ENCODE measurements around the gene LONP1. TPM values are rescaled to one million over a fixed set of nuclear protein-coding genes. Genes with fewer than 3 reads are reported as not detected.

Gene LONP1
- total and polyA plus RNA-seq, 2 donors, result 21.7 to 58.9 TPM

DNA sequence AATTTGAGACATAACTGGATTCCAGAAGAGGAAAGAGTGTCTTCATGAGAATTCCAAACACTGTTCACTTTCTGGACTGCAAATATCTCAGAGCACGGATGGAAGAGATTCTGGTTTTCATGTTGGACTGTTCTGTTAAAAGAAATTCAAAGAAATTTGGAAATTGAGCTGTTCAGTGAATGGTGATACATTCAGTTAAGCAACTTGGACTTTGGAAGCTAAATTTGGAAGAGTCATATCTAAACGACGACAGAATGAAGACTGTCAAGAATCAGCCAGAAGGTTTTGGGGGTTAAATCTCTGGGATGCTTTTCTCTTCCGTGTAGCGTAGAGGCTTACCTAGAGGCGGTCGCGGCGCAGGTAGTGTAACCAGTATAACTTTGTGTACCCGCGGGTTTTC lies 71.5 kb downstream of the LONP1 start:
- Histone ChIP-seq H3K36me3 (ENCODE audit: insufficient read depth) (peaks cover 7% of the 10 kb centered on the region), H3K4me1 (ENCODE audit: insufficient read depth) (no peaks in the 10 kb centered on the region), H3K4me3 (ENCODE audit: low read depth, low read length) (no peak overlapping the region), H3K27ac (ENCODE audit: low read depth) (no peak overlapping the region)
- DNase-seq (ENCODE audit: extremely low spot score), result no peak
- WGBS, result 96% methylated on average over 9 of the region's 11 CpGs

DNA sequence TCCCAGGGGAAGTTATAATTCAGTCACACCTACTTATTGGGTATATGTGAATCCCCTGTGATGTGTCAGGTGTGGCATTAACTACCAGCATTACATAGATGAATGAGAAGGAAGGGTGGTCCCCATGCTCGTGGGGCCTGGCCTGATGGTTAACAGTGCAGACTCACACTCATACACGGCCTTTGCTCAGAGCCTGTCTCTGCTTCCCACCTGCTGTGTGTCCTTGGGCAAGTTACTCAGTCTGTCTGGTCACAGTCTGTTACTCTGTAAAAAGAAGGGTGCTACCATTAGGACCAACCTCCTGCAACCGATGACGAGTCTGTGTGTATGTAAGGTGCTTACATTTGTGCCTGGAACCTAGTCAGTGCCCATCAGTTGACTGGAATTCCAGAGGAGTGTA lies 73.2 kb downstream of the LONP1 start:
- Histone ChIP-seq H3K4me3 (ENCODE audit: low read depth, low read length) (no peak overlapping the region), H3K4me1 (ENCODE audit: insufficient read depth) (no peaks in the 10 kb centered on the region), H3K27ac (ENCODE audit: low read depth) (no peak overlapping the region), H3K36me3 (ENCODE audit: insufficient read depth) (peaks cover 7% of the 10 kb centered on the region)
- no peak for DNase-seq (ENCODE audit: extremely low spot score)
- 91% methylated on average over 4 of the region's 4 CpGs for WGBS

DNA sequence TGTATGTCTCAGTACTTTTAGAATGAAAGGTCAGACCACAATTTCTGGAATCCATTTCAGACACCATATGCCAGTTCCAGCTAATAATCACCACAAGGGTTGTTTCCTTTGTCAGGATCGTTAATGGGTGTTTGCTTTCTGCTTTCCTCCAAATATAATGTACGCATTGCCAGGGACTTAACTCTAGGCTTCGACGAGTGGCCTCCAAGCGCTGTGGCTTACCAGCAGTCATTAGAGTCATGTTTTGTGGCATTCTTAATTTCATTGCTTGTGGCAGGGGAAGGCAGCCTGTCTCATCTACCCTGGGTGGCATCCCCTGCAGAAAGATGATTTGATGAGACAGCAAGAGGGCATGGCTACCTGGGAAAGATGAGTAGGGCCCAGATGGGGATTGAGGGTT lies 74.5 kb downstream of the LONP1 start:
- no peak overlapping the region for H3K4me3 ChIP-seq (ENCODE audit: low read depth, low read length)
- H3K27ac ChIP-seq (ENCODE audit: low read depth), result no peak overlapping the region
- no peak for DNase-seq (ENCODE audit: extremely low spot score)
- H3K4me1 ChIP-seq (ENCODE audit: insufficient read depth), result no peaks in the 10 kb centered on the region
- WGBS, result 89% methylated on average over 5 of the region's 5 CpGs
- H3K36me3 ChIP-seq (ENCODE audit: insufficient read depth), result peaks cover 4% of the 10 kb centered on the region

DNA sequence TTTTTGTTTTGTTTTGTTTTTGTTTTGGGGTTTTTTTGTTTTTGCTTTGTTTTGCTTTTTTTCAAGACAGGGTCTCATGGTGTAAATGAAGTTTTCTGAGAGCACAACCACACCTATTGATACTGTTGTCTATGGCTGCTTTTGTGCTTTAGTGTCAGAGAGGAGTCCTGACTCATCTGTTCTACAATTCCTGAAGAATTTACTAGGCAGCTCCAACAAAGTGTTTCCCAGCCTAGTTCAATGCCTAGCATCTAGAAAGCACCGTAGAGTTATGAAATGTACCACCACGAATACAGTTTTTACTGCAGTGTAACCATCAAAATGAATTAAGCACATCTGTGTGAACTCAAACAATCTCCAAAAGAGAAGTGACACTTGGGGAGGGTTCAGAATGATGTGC lies 75.9 kb downstream of the LONP1 start:
- Histone ChIP-seq H3K4me1 (ENCODE audit: insufficient read depth) (no peaks in the 10 kb centered on the region), H3K27ac (ENCODE audit: low read depth) (no peak overlapping the region), H3K4me3 (ENCODE audit: low read depth, low read length) (no peak overlapping the region), H3K36me3 (ENCODE audit: insufficient read depth) (no peaks in the 10 kb centered on the region)
- DNase-seq (ENCODE audit: extremely low spot score), result no peak
- WGBS, result 91% methylated on average over 2 of the region's 2 CpGs

DNA sequence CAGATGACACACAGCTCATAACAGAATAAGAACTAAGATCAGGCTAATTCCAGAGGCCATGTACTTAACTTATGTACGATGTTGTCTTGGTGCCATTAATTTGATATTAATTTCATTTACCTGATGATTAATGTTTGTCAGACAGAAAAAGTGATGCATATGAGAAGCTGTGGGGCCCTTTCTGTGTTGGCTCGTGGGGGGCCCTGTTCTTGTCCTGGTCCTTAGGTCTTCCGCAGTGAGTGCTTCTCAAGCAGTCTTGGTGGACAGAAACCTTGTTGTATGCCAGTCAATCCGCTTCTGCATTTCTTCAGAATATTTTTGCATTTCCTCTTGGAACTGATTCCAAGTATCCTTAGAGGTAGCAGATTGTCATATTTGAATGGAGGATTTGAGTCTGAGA lies 76.9 kb downstream of the LONP1 start:
- Histone ChIP-seq H3K27ac (ENCODE audit: low read depth) (no peak overlapping the region), H3K4me3 (ENCODE audit: low read depth, low read length) (no peak overlapping the region), H3K4me1 (ENCODE audit: insufficient read depth) (no peaks in the 10 kb centered on the region), H3K36me3 (ENCODE audit: insufficient read depth) (no peaks in the 10 kb centered on the region)
- 88% methylated on average over 4 of the region's 4 CpGs for WGBS
- no peak for DNase-seq (ENCODE audit: extremely low spot score)

DNA sequence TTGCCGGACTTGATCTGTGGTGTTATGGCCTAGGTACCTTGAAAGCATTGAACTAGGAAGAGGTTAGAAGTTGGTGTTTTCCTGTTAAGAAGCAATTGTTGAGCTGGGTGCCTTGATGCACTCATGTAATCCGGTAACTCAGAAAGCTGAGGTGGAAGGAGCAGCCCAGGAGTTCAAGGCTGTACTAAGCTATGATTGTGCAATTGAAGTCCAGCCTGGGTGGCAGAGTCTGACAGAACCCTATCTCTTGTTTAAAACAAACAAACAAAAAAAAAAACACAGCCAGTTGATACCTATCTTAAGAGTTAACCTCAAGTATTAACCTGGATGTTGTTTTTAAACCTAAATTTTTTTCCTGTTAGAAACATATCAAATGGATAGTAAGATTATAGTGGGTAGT lies 77.7 kb downstream of the LONP1 start:
- H3K36me3 ChIP-seq (ENCODE audit: insufficient read depth), result no peaks in the 10 kb centered on the region
- no peaks in the 10 kb centered on the region for H3K4me1 ChIP-seq (ENCODE audit: insufficient read depth)
- DNase-seq (ENCODE audit: extremely low spot score), result no peak

More for the DNA sequence above, 77.7 kb downstream of the LONP1 start:
- Histone ChIP-seq H3K4me3 (ENCODE audit: low read depth, low read length) (no peak overlapping the region), H3K27ac (ENCODE audit: low read depth) (no peak overlapping the region)
- 94% methylated on average over 2 of the region's 2 CpGs for WGBS

Other genes with a start within 250 kb of the LONP1 start
- 1.6 TPM for gene TINCR, start 152.2 kb downstream of the LONP1 start, total RNA-seq
- gene TINCR, start 152.2 kb downstream of the LONP1 start, polyA plus RNA-seq, result 0.85 TPM
- 47.9 TPM for gene SAFB2, start 97.4 kb downstream of the LONP1 start, total RNA-seq
- gene SAFB2, start 97.4 kb downstream of the LONP1 start, polyA plus RNA-seq, result 53.5 TPM
- 63.3 TPM for gene SAFB, start 97.1 kb downstream of the LONP1 start, total RNA-seq
- gene SAFB, start 97.1 kb downstream of the LONP1 start, polyA plus RNA-seq, result 69.3 TPM
- 18.8 TPM for gene MICOS13, start 39.6 kb downstream of the LONP1 start, total RNA-seq
- gene MICOS13, start 39.6 kb downstream of the LONP1 start, polyA plus RNA-seq, result 98.4 TPM
- 3.6 TPM for gene HSD11B1L, start 39.1 kb downstream of the LONP1 start, total RNA-seq
- 17.5 TPM for gene HSD11B1L, start 39.1 kb downstream of the LONP1 start, polyA plus RNA-seq
- gene RPL36, start 29.9 kb downstream of the LONP1 start, total RNA-seq, result 287 TPM
- gene RPL36, start 29.9 kb downstream of the LONP1 start, polyA plus RNA-seq, result 1,053 TPM
- not detected for gene CATSPERD, start 491 bp upstream of the LONP1 start, total RNA-seq
- not detected for gene CATSPERD, start 491 bp upstream of the LONP1 start, polyA plus RNA-seq
- 0.48 TPM for gene PRR22, start 64.6 kb upstream of the LONP1 start, total RNA-seq
- 2.3 TPM for gene PRR22, start 64.6 kb upstream of the LONP1 start, polyA plus RNA-seq
- gene DUS3L, start 71.0 kb upstream of the LONP1 start, total RNA-seq, result 9.6 TPM
- 32.8 TPM for gene DUS3L, start 71.0 kb upstream of the LONP1 start, polyA plus RNA-seq
- 2.5 TPM for gene NRTN, start 84.9 kb upstream of the LONP1 start, total RNA-seq
- 9.8 TPM for gene NRTN, start 84.9 kb upstream of the LONP1 start, polyA plus RNA-seq
- gene FUT6, start 119.6 kb upstream of the LONP1 start, total RNA-seq, result not detected
- gene FUT6, start 119.6 kb upstream of the LONP1 start, polyA plus RNA-seq, result 0.03 TPM
- gene FUT3, start 131.3 kb upstream of the LONP1 start, total RNA-seq, result 0.63 TPM
- 0.29 TPM for gene FUT3, start 131.3 kb upstream of the LONP1 start, polyA plus RNA-seq
- not detected for gene FUT5, start 150.4 kb upstream of the LONP1 start, total RNA-seq
- gene FUT5, start 150.4 kb upstream of the LONP1 start, polyA plus RNA-seq, result not detected
- 114 TPM for gene NDUFA11, start 183.6 kb upstream of the LONP1 start, total RNA-seq
- 520 TPM for gene NDUFA11, start 183.6 kb upstream of the LONP1 start, polyA plus RNA-seq
- 10.7 TPM for gene VMAC, start 184.7 kb upstream of the LONP1 start, total RNA-seq
- gene VMAC, start 184.7 kb upstream of the LONP1 start, polyA plus RNA-seq, result 6.5 TPM
- gene CAPS, start 194.1 kb upstream of the LONP1 start, total RNA-seq, result 26.5 TPM
- gene CAPS, start 194.1 kb upstream of the LONP1 start, polyA plus RNA-seq, result 41.9 TPM

Data from urinary bladder (tissue), 4 donors.